Measurements from ENCODE around the gene ENAH.

DNA sequence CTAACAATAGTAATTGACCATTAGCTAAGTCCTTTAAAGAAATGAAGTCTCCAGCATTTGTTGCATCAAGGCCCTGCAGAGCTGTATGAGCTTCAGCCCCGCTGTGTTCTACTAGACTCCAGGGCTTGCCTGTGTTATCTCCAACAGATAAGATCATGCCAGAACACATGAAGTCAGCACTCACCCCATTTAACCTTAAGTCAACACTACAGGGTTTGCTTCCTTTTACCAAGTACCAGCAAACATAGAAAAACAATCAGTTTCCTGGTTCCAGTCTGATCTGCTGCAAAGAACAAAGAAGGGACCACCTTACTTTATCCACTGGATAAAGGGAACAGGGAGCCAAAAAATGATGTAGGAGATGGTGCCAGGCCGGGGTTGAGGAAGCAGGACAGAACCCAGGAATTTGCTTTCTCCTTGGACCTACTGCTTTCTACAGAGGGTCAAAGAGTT, 41.3 kb upstream of the ENAH start:
- TF ChIP-seq, protein P1, sequence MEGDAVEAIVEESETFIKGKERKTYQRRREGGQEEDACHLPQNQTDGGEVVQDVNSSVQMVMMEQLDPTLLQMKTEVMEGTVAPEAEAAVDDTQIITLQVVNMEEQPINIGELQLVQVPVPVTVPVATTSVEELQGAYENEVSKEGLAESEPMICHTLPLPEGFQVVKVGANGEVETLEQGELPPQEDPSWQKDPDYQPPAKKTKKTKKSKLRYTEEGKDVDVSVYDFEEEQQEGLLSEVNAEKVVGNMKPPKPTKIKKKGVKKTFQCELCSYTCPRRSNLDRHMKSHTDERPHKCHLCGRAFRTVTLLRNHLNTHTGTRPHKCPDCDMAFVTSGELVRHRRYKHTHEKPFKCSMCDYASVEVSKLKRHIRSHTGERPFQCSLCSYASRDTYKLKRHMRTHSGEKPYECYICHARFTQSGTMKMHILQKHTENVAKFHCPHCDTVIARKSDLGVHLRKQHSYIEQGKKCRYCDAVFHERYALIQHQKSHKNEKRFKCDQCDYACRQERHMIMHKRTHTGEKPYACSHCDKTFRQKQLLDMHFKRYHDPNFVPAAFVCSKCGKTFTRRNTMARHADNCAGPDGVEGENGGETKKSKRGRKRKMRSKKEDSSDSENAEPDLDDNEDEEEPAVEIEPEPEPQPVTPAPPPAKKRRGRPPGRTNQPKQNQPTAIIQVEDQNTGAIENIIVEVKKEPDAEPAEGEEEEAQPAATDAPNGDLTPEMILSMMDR (IDR thresholded peaks at IDR 0.05): no peak
- no peak for TF ChIP-seq EZH2phosphoT487 (IDR thresholded peaks at IDR 0.05; ENCODE audit: borderline replicate concordance, low read depth)
- TF ChIP-seq USF2 (IDR thresholded peaks at IDR 0.05; ENCODE audit: borderline replicate concordance, low read depth, low read length): no peak
- TF ChIP-seq NRF1 (IDR thresholded peaks at IDR 0.05; ENCODE audit: low read depth, low read length): no peak
